22Rv1 (cell line): Measurements from ENCODE around the gene H2AZ2.
"Not testable (repeated sequence)": the region's sequence is repeated elsewhere in the genome, so short reads cannot be mapped to it uniquely, and the experiment has no call there.

Source experiments
- CTCF ChIP-seq: fragments of 450-650 bp; IDR thresholded peaks from 2 replicates; pipeline ENCODE4 v1.5.1; 2017; ENCODE audit warnings: mild to moderate bottlenecking
- ZFX ChIP-seq: fragments of 450-650 bp; IDR thresholded peaks from 2 replicates; pipeline ENCODE4 v1.6.1; 2017; ENCODE audit warnings: antibody characterized with exemption, borderline replicate concordance

GRCh38 chr7:44842675-44843074 lies 5.2 kb downstream of the H2AZ2 start:
- not testable (repeated sequence) for TF ChIP-seq CTCF, ZFX
